HepG2 (cell line): ENCODE data around the gene LAMTOR2.

Source experiments
- RAD21 ChIP-seq: fragments of 450-650 bp; formaldehyde crosslinking; IDR thresholded peaks from 2 replicates; pipeline ENCODE4 v1.5.0; 2020; ENCODE audit warnings: mild to moderate bottlenecking
- RBAK ChIP-seq: sonication (generic); formaldehyde crosslinking; IDR thresholded peaks from 2 replicates; pipeline ENCODE4 v1.5.1; 2020; ENCODE audit warnings: mild to moderate bottlenecking, missing genetic modification reagents
- RBM39 ChIP-seq: fragments of 200-400 bp; formaldehyde crosslinking; IDR thresholded peaks from one replicate; pipeline ENCODE4 v1.6.1; 2018; ENCODE audit warnings: antibody characterized with exemption, mild to moderate bottlenecking, low read depth, low read length; ENCODE audit not compliant: poor library complexity, severe bottlenecking
- REPIN1 ChIP-seq: sonication (generic); formaldehyde crosslinking; IDR thresholded peaks from 2 replicates; pipeline ENCODE4 v1.8.0; 2022; ENCODE audit warnings: missing genetic modification reagents, low read depth, mild to moderate bottlenecking, borderline replicate concordance
- SMAD3 ChIP-seq: sonication (generic); formaldehyde crosslinking; IDR thresholded peaks from 2 replicates; pipeline ENCODE4 v1.4.0; 2020; ENCODE audit warnings: missing genetic modification reagents
- ZNF317 ChIP-seq: sonication (generic); formaldehyde crosslinking; IDR thresholded peaks from 2 replicates; pipeline ENCODE4 v1.5.0; 2020; ENCODE audit warnings: mild to moderate bottlenecking, missing genetic modification reagents
- ZNF557 ChIP-seq: sonication (generic); formaldehyde crosslinking; IDR thresholded peaks from 2 replicates; pipeline ENCODE4 v1.4.0; 2020; ENCODE audit warnings: missing genetic modification reagents
- TF ChIP-seq, protein P1 (sequence below): sonication (generic); formaldehyde crosslinking; IDR thresholded peaks from 2 replicates; pipeline ENCODE4 v1.5.0; 2020; ENCODE audit warnings: mild to moderate bottlenecking, missing genetic modification reagents, moderate library complexity
- TF ChIP-seq, protein P2 (sequence below), 2 experiments: sonication (generic) in 1 of 2; formaldehyde crosslinking in 1 of 2; IDR thresholded peaks; 2 replicates each; pipeline versions ENCODE4 v1.5.1 to v1.6.1; 2011 to 2020; ENCODE audit warnings: borderline replicate concordance in 1 of 2, low read depth in 1 of 2, low read length in 1 of 2, mild to moderate bottlenecking in 1 of 2, missing genetic modification reagents in 1 of 2, moderate library complexity in 1 of 2
- TF ChIP-seq, protein P3 (sequence below): fragments of 450-650 bp; IDR thresholded peaks from 2 replicates; pipeline ENCODE4 v1.6.1; 2016
- TF ChIP-seq, protein P4 (sequence below): IDR thresholded peaks from 2 replicates; pipeline ENCODE4 v1.6.1; 2016
- TF ChIP-seq, protein P5 (sequence below): sonication (generic); formaldehyde crosslinking; conservative IDR thresholded peaks from 2 replicates; pipeline ENCODE4 v1.4.0; 2020; ENCODE audit warnings: missing genetic modification reagents

DNA sequence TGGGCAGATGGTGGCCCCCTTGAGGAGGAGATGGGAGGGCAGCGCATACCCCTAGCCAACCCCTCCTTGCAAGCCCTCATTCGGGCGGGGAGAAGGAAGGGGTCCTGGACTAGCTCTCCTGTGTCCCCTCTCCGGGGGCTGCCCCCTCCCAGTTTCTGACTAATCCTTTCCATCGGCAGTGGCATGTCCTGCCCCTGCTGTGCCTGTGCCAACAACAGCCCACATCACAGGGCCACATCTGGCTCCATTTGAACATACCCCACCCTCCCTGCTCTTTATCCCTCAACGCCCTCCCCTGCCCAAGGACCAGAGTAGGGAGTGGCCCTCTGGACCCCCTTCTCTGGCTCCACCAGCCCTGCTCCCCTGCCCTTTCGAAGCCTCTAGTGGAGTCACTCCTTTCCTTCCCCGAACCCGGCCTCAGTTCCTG is 49.0 kb downstream of the LAMTOR2 start:
- TF ChIP-seq REPIN1: no peak
- TF ChIP-seq, protein P1, sequence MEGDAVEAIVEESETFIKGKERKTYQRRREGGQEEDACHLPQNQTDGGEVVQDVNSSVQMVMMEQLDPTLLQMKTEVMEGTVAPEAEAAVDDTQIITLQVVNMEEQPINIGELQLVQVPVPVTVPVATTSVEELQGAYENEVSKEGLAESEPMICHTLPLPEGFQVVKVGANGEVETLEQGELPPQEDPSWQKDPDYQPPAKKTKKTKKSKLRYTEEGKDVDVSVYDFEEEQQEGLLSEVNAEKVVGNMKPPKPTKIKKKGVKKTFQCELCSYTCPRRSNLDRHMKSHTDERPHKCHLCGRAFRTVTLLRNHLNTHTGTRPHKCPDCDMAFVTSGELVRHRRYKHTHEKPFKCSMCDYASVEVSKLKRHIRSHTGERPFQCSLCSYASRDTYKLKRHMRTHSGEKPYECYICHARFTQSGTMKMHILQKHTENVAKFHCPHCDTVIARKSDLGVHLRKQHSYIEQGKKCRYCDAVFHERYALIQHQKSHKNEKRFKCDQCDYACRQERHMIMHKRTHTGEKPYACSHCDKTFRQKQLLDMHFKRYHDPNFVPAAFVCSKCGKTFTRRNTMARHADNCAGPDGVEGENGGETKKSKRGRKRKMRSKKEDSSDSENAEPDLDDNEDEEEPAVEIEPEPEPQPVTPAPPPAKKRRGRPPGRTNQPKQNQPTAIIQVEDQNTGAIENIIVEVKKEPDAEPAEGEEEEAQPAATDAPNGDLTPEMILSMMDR (CRISPR knock-in tag): no peak
- TF ChIP-seq SMAD3 (CRISPR knock-in tag): no peak
- TF ChIP-seq RBAK (CRISPR knock-in tag): no peak
- TF ChIP-seq, protein P2, sequence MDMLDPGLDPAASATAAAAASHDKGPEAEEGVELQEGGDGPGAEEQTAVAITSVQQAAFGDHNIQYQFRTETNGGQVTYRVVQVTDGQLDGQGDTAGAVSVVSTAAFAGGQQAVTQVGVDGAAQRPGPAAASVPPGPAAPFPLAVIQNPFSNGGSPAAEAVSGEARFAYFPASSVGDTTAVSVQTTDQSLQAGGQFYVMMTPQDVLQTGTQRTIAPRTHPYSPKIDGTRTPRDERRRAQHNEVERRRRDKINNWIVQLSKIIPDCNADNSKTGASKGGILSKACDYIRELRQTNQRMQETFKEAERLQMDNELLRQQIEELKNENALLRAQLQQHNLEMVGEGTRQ (IDR thresholded peaks at IDR 0.05; ENCODE audit: low read depth, low read length): no peak
- TF ChIP-seq, protein P2 (CRISPR knock-in tag; IDR thresholded peaks at IDR 0.05; ENCODE audit: borderline replicate concordance): no peak
- TF ChIP-seq, protein P3, sequence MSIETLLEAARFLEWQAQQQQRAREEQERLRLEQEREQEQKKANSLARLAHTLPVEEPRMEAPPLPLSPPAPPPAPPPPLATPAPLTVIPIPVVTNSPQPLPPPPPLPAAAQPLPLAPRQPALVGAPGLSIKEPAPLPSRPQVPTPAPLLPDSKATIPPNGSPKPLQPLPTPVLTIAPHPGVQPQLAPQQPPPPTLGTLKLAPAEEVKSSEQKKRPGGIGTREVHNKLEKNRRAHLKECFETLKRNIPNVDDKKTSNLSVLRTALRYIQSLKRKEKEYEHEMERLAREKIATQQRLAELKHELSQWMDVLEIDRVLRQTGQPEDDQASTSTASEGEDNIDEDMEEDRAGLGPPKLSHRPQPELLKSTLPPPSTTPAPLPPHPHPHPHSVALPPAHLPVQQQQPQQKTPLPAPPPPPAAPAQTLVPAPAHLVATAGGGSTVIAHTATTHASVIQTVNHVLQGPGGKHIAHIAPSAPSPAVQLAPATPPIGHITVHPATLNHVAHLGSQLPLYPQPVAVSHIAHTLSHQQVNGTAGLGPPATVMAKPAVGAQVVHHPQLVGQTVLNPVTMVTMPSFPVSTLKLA: no peak
- TF ChIP-seq, protein P4, sequence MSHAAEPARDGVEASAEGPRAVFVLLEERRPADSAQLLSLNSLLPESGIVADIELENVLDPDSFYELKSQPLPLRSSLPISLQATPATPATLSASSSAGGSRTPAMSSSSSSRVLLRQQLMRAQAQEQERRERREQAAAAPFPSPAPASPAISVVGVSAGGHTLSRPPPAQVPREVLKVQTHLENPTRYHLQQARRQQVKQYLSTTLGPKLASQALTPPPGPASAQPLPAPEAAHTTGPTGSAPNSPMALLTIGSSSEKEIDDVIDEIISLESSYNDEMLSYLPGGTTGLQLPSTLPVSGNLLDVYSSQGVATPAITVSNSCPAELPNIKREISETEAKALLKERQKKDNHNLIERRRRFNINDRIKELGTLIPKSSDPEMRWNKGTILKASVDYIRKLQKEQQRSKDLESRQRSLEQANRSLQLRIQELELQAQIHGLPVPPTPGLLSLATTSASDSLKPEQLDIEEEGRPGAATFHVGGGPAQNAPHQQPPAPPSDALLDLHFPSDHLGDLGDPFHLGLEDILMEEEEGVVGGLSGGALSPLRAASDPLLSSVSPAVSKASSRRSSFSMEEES (CRISPR knock-in tag): no peak
- TF ChIP-seq RAD21 (CRISPR knock-in tag): no peak
- no peak for TF ChIP-seq RBM39
- TF ChIP-seq, protein P5, sequence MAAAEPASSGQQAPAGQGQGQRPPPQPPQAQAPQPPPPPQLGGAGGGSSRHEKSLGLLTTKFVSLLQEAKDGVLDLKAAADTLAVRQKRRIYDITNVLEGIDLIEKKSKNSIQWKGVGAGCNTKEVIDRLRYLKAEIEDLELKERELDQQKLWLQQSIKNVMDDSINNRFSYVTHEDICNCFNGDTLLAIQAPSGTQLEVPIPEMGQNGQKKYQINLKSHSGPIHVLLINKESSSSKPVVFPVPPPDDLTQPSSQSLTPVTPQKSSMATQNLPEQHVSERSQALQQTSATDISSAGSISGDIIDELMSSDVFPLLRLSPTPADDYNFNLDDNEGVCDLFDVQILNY (CRISPR knock-in tag): no peak
- no peak for TF ChIP-seq ZNF557 (CRISPR knock-in tag)
- TF ChIP-seq ZNF317 (CRISPR knock-in tag): no peak
